ENCODE results near the gene ACSS2.

Gene ACSS2

GRCh38 chr20:34949120-34949519 lies 72.7 kb downstream of the ACSS2 start:
- DNase-seq: no peak
- no peak for ATAC-seq

- DNase-seq (no peak), ATAC-seq (no peak)
These were observed 74.8 kb downstream of the ACSS2 start for GRCh38 chr20:34951252-34951651.

GRCh38 chr20:34951652-34952051 lies 75.2 kb downstream of the ACSS2 start:
- no peak for DNase-seq
- no peak for ATAC-seq

- ATAC-seq (no peak), DNase-seq (no peak)
These were observed 76.3 kb downstream of the ACSS2 start for GRCh38 chr20:34952671-34953070.

GRCh38 chr20:34953960-34954359 lies 77.5 kb downstream of the ACSS2 start:
- DNase-seq (no peak), ATAC-seq (no peak)

- no peak for ATAC-seq
- peak; percentile 15 for DNase-seq
These were observed 78.5 kb downstream of the ACSS2 start for GRCh38 chr20:34954904-34955230.

- ATAC-seq (peak; percentile 96), DNase-seq (peak; percentile 99)
These were observed 79.0 kb downstream of the ACSS2 start, which contains the start of the genes GSS and MYH7B for GRCh38 chr20:34955231-34956040. TSS of gene GSS (minus strand) at chr20:34955806. CDS start at chr20:34951852, 3,954 bp downstream. TSS of gene MYH7B (plus strand) at chr20:34955868. CDS start at chr20:34978006, 22,138 bp downstream.

- ATAC-seq (no peak), DNase-seq (no peak)
These were observed 79.6 kb downstream of the ACSS2 start for GRCh38 chr20:34956041-34956458.

GRCh38 chr20:34956751-34957472 lies 80.5 kb downstream of the ACSS2 start:
- DNase-seq: no peak
- ATAC-seq: no peak

GRCh38 chr20:34964486-34964885 lies 88.1 kb downstream of the ACSS2 start:
- ATAC-seq (no peak), DNase-seq (no peak)

- DNase-seq (no peak), ATAC-seq (no peak)
These were observed 88.6 kb downstream of the ACSS2 start for GRCh38 chr20:34965051-34965450.

GRCh38 chr20:34967421-34967820 lies 91.0 kb downstream of the ACSS2 start:
- no peak for ATAC-seq
- DNase-seq: no peak

- DNase-seq (no peak), ATAC-seq (no peak)
These were observed 91.8 kb downstream of the ACSS2 start for GRCh38 chr20:34968042-34968775.

- DNase-seq (no peak), ATAC-seq (peak; percentile 34)
These were observed 93.9 kb downstream of the ACSS2 start for GRCh38 chr20:34970193-34970840.

GRCh38 chr20:34970846-34971560 lies 94.6 kb downstream of the ACSS2 start:
- DNase-seq: no peak
- ATAC-seq: no peak

GRCh38 chr20:34971561-34972235 lies 95.3 kb downstream of the ACSS2 start:
- DNase-seq: no peak

GRCh38 chr20:34974246-34974645 lies 97.8 kb downstream of the ACSS2 start:
- no peak for ATAC-seq
- DNase-seq: no peak

More at GRCh38 chr20:34971561-34972235, 95.3 kb downstream of the ACSS2 start:
- ATAC-seq: no peak

- ATAC-seq (no peak), DNase-seq (no peak)
These were observed 99.9 kb downstream of the ACSS2 start for GRCh38 chr20:34976286-34976685.

All from stimulated activated naive CD8-positive, alpha-beta T cell treated with anti-CD3 and anti-CD28 coated beads, Interleukin-15, Interleukin-2, amounts not matched to agents 100 U/mL and 50 U/mL, for 24 hours (primary cell).